ENCODE measurements around the gene OGT. TPM values are rescaled to one million over a fixed set of nuclear protein-coding genes. Genes with fewer than 3 reads are reported as not detected.

Gene OGT
- total RNA-seq, 1 experiment from 2014 or later, result 174 TPM

- ATAC-seq, result no peak
- no peak for DNase-seq (ENCODE audit: low read depth, low spot score)
- Histone ChIP-seq H3K4me3 (ENCODE audit: low read depth in 2 of 2, low read length in 2 of 2) (no peak overlapping the region), H3K9me3 (ENCODE audit: control insufficient read depth, insufficient read depth, low read depth, low read length) (no peaks in the 10 kb centered on the region), H3K27ac (ENCODE audit: low read length) (no peak overlapping the region), H3K27me3 (ENCODE audit: control insufficient read depth, insufficient read depth, low read length) (no peaks in the 10 kb centered on the region), H3K4me1 (ENCODE audit: control insufficient read depth, insufficient read depth, low read length) (peaks cover 38% of the 10 kb centered on the region), H3K36me3 (ENCODE audit: control insufficient read depth, insufficient read depth, low read length) (peaks cover 23% of the 10 kb centered on the region)
- ChIA-PET CTCF (no interaction called here), POLR2A (no interaction called here)
- in situ Hi-C loops (cut with HindIII; ENCODE audit: low pct_unique_long_range_greater_than_20kb, low sequenced_read_pairs) (no loop called here), intact Hi-C loops (cut with micrococcal nuclease; ENCODE audit: unreplicated experiment) (no loop called here)
- no peak for TF ChIP-seq REST (IDR thresholded peaks at IDR 0.05; ENCODE audit: insufficient read depth in 1 of 2, low read depth in 2 of 2, low read length in 1 of 2)
- TF ChIP-seq TCF7L2 (IDR thresholded peaks at IDR 0.05; ENCODE audit: low read depth, low read length), result no peak
- no peak for TF ChIP-seq SIN3A (IDR thresholded peaks at IDR 0.05; ENCODE audit: borderline replicate concordance, insufficient read depth, low read depth, low read length)
- no peak for TF ChIP-seq CTCF (IDR thresholded peaks at IDR 0.05)
- BruUV-seq (replicated peaks), result no TSS peak
Measured at GRCh38 chrX:71542411-71542810, 9.5 kb downstream of the OGT start.

GRCh38 chrX:71542825-71543224, 9.9 kb downstream of the OGT start:
- ChIA-PET CTCF (no interaction called here), POLR2A (no interaction called here)
- Histone ChIP-seq H3K4me1 (ENCODE audit: control insufficient read depth, insufficient read depth, low read length) (peaks cover 38% of the 10 kb centered on the region), H3K9me3 (ENCODE audit: control insufficient read depth, insufficient read depth, low read depth, low read length) (no peaks in the 10 kb centered on the region), H3K4me3 (ENCODE audit: low read depth in 2 of 2, low read length in 2 of 2) (no peak overlapping the region), H3K27ac (ENCODE audit: low read length) (no peak overlapping the region), H3K27me3 (ENCODE audit: control insufficient read depth, insufficient read depth, low read length) (no peaks in the 10 kb centered on the region), H3K36me3 (ENCODE audit: control insufficient read depth, insufficient read depth, low read length) (peaks cover 24% of the 10 kb centered on the region)
- no peak for ATAC-seq
- BruUV-seq (replicated peaks), result no TSS peak
- intact Hi-C loops (cut with micrococcal nuclease; ENCODE audit: unreplicated experiment) (no loop called here), in situ Hi-C loops (cut with HindIII; ENCODE audit: low pct_unique_long_range_greater_than_20kb, low sequenced_read_pairs) (no loop called here)
- no peak for TF ChIP-seq REST (IDR thresholded peaks at IDR 0.05; ENCODE audit: insufficient read depth in 1 of 2, low read depth in 2 of 2, low read length in 1 of 2)
- TF ChIP-seq CTCF (IDR thresholded peaks at IDR 0.05), result no peak
- TF ChIP-seq SIN3A (IDR thresholded peaks at IDR 0.05; ENCODE audit: borderline replicate concordance, insufficient read depth, low read depth, low read length), result no peak
- TF ChIP-seq TCF7L2 (IDR thresholded peaks at IDR 0.05; ENCODE audit: low read depth, low read length), result no peak
- TF ChIP-seq POLR2AphosphoS5 (IDR thresholded peaks at IDR 0.05; ENCODE audit: low read depth, low read length), result no peak
- no peak for DNase-seq (ENCODE audit: low read depth, low spot score)

All from Panc1 (cell line).